ENCODE data around the gene SCN7A. TPM values are rescaled to one million over a fixed set of nuclear protein-coding genes. Genes with fewer than 3 reads are reported as not detected.

The SCN7A gene
- polyA plus RNA-seq, 1 donor: 46.2 TPM

GRCh38 chr2:166357068-166357949 is 136.7 kb downstream of the SCN7A start:
- DNase-seq: no peak

Other genes with a start within 250 kb of the SCN7A start
- 5.5 TPM for gene SCN9A, start 118.3 kb downstream of the SCN7A start, polyA plus RNA-seq (ENCODE audit: insufficient read length)